ENCODE data around the gene THSD4.

DNA sequence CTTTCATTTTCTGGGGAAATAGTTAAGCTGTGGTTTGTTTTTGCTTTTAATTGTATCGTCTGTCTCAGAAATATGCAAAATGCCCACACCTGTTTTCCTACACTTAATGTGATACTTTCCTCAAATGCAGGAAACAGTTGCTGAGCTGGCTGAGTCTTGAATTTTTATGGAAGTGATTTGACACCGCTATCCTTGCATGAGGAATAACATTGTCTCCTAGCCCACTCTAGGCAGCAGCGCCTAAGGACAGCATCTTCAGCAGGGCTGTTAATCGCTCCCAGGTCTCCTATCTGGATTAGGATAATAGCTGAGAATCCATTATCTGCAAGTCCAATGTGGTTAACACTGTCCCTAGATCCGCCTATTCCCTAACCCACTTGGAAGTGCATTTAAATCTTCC, 562.5 kb downstream of the THSD4 start:
- TF ChIP-seq RBBP5 (IDR thresholded peaks at IDR 0.05; ENCODE audit: borderline replicate concordance, low read depth, low read length) (no peak), RFX5 (IDR thresholded peaks at IDR 0.05; ENCODE audit: borderline replicate concordance, low read depth, low read length) (no peak), TCF12 (IDR thresholded peaks at IDR 0.05; ENCODE audit: low read depth, low read length) (no peak), POLR2AphosphoS5 (IDR thresholded peaks at IDR 0.05; ENCODE audit: low read depth, low read length) (no peak)
- TF ChIP-seq, protein P1, sequence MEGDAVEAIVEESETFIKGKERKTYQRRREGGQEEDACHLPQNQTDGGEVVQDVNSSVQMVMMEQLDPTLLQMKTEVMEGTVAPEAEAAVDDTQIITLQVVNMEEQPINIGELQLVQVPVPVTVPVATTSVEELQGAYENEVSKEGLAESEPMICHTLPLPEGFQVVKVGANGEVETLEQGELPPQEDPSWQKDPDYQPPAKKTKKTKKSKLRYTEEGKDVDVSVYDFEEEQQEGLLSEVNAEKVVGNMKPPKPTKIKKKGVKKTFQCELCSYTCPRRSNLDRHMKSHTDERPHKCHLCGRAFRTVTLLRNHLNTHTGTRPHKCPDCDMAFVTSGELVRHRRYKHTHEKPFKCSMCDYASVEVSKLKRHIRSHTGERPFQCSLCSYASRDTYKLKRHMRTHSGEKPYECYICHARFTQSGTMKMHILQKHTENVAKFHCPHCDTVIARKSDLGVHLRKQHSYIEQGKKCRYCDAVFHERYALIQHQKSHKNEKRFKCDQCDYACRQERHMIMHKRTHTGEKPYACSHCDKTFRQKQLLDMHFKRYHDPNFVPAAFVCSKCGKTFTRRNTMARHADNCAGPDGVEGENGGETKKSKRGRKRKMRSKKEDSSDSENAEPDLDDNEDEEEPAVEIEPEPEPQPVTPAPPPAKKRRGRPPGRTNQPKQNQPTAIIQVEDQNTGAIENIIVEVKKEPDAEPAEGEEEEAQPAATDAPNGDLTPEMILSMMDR (IDR thresholded peaks at IDR 0.05; ENCODE audit: control extremely low read depth in 1 of 3, insufficient read depth in 1 of 3, low read depth in 1 of 3, low read length in 3 of 3), result no peak

Data from H1 (cell line).